Neuronal stem cell (in vitro differentiated cells): ENCODE measurements around the gene KIF25.

Source experiments
- DNase-seq: peaks from one replicate; pipeline ENCODE4 v3.0.0-alpha.2; 2013; ENCODE audit warnings: low spot score
- H2AFZ ChIP-seq: one replicate; pipeline ENCODE4 v1.6.1; 2013; ENCODE audit warnings: mild to moderate bottlenecking, low read length, inconsistent platforms
- H2AK5ac ChIP-seq: 2 replicates; pipeline ENCODE4 v1.6.1; 2013; ENCODE audit warnings: low read depth, mild to moderate bottlenecking, inconsistent platforms, low read length, moderate library complexity, mixed read lengths
- H2BK120ac ChIP-seq: 2 replicates; pipeline ENCODE4 v1.6.1; 2013; ENCODE audit warnings: low read depth, mild to moderate bottlenecking, inconsistent platforms, low read length, moderate library complexity, mixed read lengths
- H2BK12ac ChIP-seq: one replicate; pipeline ENCODE4 v1.6.1; 2013; ENCODE audit warnings: low read length, inconsistent platforms
- H2BK15ac ChIP-seq: 2 replicates; pipeline ENCODE4 v1.6.1; 2013; ENCODE audit warnings: mild to moderate bottlenecking, low read length, inconsistent platforms, mixed read lengths
- H2BK5ac ChIP-seq: one replicate; pipeline ENCODE4 v1.6.1; 2013; ENCODE audit warnings: inconsistent platforms, mild to moderate bottlenecking, low read length, moderate library complexity
- H3K14ac ChIP-seq: one replicate; pipeline ENCODE4 v1.6.1; 2013; ENCODE audit warnings: low read length, inconsistent platforms
- H3K18ac ChIP-seq: 2 replicates; pipeline ENCODE4 v1.6.1; 2013; ENCODE audit warnings: low read length, inconsistent platforms
- H3K23ac ChIP-seq: 2 replicates; pipeline ENCODE4 v1.6.1; 2013; ENCODE audit warnings: low read depth, mild to moderate bottlenecking, mixed read lengths, low read length, inconsistent platforms; ENCODE audit not compliant: poor library complexity
- H3K27ac ChIP-seq: replicated peaks from 3 replicates; pipeline ENCODE4 v1.5.1; 2013; ENCODE audit warnings: low read length, inconsistent platforms
- H3K27me3 ChIP-seq, 3 experiments: 2 replicates each; pipeline ENCODE4 v1.6.1; 2013; ENCODE audit warnings: low read length in 3 of 3, mild to moderate bottlenecking in 2 of 3, inconsistent platforms in 1 of 3, low read depth in 1 of 3, mixed read lengths in 1 of 3, moderate library complexity in 1 of 3; ENCODE audit not compliant: control insufficient read depth in 3 of 3, insufficient read depth in 3 of 3
- H3K36me3 ChIP-seq, 2 donors: replicated peaks in 1 of 2; 2 replicates each; pipeline ENCODE4 v1.6.1; 2013; ENCODE audit warnings: low read length in 2 of 2; ENCODE audit not compliant: control insufficient read depth in 2 of 2, insufficient read depth in 2 of 2
- H3K4ac ChIP-seq: 2 replicates; pipeline ENCODE4 v1.6.1; 2013; ENCODE audit warnings: inconsistent platforms, mild to moderate bottlenecking, low read length, moderate library complexity
- H3K4me1 ChIP-seq, 2 donors: 1 replicate in 1 of 2; 2 replicates in 1 of 2; pipeline ENCODE4 v1.6.1; 2013; ENCODE audit warnings: low read length in 2 of 2, low read depth in 1 of 2; ENCODE audit not compliant: control insufficient read depth in 2 of 2, insufficient read depth in 1 of 2
- H3K4me2 ChIP-seq: one replicate; pipeline ENCODE4 v1.6.1; 2013; ENCODE audit warnings: mild to moderate bottlenecking, low read length, inconsistent platforms; ENCODE audit not compliant: insufficient read depth, poor library complexity, severe bottlenecking
- H3K4me3 ChIP-seq, 2 donors: 2 replicates each; pipeline ENCODE4 v1.5.1; 2013; ENCODE audit warnings: low read length in 2 of 2, mild to moderate bottlenecking in 2 of 2, inconsistent platforms in 1 of 2, moderate library complexity in 1 of 2
- H3K79me1 ChIP-seq: one replicate; pipeline ENCODE4 v1.6.1; 2013; ENCODE audit warnings: low read depth, mild to moderate bottlenecking, inconsistent platforms, low read length, moderate library complexity
- H3K9ac ChIP-seq: one replicate; pipeline ENCODE4 v1.6.1; 2013; ENCODE audit warnings: mild to moderate bottlenecking, low read depth, low read length, inconsistent platforms; ENCODE audit not compliant: poor library complexity
- H3K9me3 ChIP-seq, 2 donors: replicated peaks in 1 of 2; 2 replicates each; pipeline versions ENCODE3 to v1.6.1; 2013; ENCODE audit warnings: low read length in 2 of 2, mild to moderate bottlenecking in 2 of 2, inconsistent platforms in 1 of 2, low read depth in 1 of 2, mixed read lengths in 1 of 2, moderate library complexity in 1 of 2; ENCODE audit not compliant: control insufficient read depth in 2 of 2, insufficient read depth in 1 of 2
- H4K8ac ChIP-seq: one replicate; pipeline ENCODE4 v1.6.1; 2013; ENCODE audit warnings: low read depth, mild to moderate bottlenecking, inconsistent platforms, low read length, moderate library complexity
- H4K91ac ChIP-seq: one replicate; pipeline ENCODE4 v1.6.1; 2013; ENCODE audit warnings: low read length, low read depth, mild to moderate bottlenecking, inconsistent platforms; ENCODE audit not compliant: poor library complexity
- WGBS, 2 donors: extraction: QIAGEN DNeasy Blood & Tissue Kit; methylation state at CpG; one replicate each; pipeline ENCODE4 v1.1.7; 2013; ENCODE audit warnings: missing lambda C conversion rate in 2 of 2, mixed read lengths in 1 of 2; ENCODE audit not compliant: insufficient read length in 2 of 2, insufficient replicate concordance in 1 of 2; ENCODE audit errors: extremely low coverage in 2 of 2; 5-methylcytosine and 5-hydroxymethylcytosine counted together

KIF25 gene

DNA sequence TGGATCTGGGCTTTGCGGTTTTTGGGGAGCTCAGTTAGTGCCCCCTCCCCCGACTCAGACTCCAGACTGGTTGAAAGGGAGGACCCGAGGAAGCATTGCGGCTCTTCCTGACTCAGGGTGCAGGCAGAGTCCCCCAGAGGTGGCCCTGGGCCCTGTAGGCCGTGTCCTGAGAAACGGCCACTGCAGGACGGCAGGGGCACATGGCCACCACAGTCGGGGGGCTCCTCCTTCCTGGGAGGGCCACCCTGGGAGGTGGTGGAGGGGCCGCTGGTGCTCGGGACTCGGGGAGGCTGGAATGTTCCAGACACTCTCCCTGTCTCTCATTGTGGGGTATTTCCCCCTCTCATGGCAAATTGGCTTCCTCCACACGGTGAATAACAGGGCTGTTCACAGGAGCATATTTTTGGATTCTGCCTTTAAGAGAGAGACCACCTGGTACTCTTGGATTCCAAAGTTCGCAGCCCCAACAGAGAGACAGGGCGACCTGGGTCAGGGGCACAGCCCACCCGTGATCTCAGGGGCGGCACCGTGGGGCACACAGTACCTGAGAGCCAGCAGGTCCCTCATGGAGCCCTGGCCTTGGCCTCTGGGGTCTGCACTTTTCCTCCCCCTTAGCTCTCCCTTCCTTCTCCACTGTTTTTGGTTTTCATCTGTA is 45.8 kb downstream of the KIF25 start:
- Histone ChIP-seq H3K36me3 (peaks cover 0 to 4% of the 10 kb centered on the region in 2 donors), H3K79me1 (no peaks in the 10 kb centered on the region), H2BK120ac (peak overlapping the region; percentile 41), H3K4me3 (no peak overlapping the region), H4K91ac (no peak overlapping the region), H2AFZ (no peak overlapping the region), H4K8ac (no peak overlapping the region), H2BK15ac (no peak overlapping the region), H3K9me3 (peaks cover 27 to 28% of the 10 kb centered on the region in 2 donors), H3K4ac (no peak overlapping the region), H3K9ac (no peak overlapping the region), H3K27ac (no peak overlapping the region), H3K27me3 (no peaks in the 10 kb centered on the region), H2BK5ac (peak overlapping the region; percentile 63), H3K4me2 (no peak overlapping the region), H2BK12ac (no peak overlapping the region), H3K14ac (peak overlapping the region; percentile 51), H3K23ac (no peak overlapping the region), H3K18ac (no peak overlapping the region), H3K4me1 (no peaks in the 10 kb centered on the region), H2AK5ac (no peak overlapping the region)
- no peak for DNase-seq
- no CpG with 5 or more reads among the region's 17 CpGs for WGBS, 2 donors

DNA sequence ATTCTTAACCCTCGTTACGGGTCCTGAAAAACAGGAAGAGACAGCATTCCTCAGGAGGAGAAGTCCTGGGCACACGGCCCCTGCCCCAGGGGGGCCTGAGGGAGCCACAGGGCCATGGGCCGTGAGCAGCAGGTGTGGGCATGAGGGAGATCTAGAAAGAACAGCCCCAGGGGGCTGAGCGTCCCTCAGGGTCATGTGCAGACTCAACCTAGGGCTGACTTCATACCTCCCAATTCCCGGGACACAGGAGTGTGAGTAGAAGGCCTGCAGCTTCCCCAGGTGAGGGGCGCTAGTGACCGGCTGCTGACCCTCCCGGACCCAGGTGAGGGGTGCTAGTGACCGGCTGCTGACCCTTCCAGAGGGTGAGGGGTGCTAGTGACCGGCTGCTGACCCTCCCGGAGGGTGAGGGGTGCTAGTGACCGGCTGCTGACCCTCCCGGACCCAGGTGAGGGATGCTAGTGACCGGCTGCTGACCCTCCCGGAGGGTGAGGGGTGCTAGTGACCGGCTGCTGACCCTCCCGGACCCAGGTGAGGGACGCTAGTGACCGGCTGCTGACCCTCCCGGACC is 46.5 kb downstream of the KIF25 start:
- no peaks in the 10 kb centered on the region for H3K27me3 ChIP-seq
- no peak overlapping the region for H3K9ac ChIP-seq
- H3K9me3 ChIP-seq: peaks cover 22 to 23% of the 10 kb centered on the region in 2 donors
- no peak overlapping the region for H3K4me3 ChIP-seq
- H3K23ac ChIP-seq: no peak overlapping the region
- no peak overlapping the region for H3K4ac ChIP-seq
- no peak overlapping the region for H3K4me2 ChIP-seq
- H3K4me1 ChIP-seq: no peaks in the 10 kb centered on the region
- H4K8ac ChIP-seq: no peak overlapping the region
- no peak overlapping the region for H3K18ac ChIP-seq
- H4K91ac ChIP-seq: no peak overlapping the region
- no peak overlapping the region for H2BK15ac ChIP-seq
- peak overlapping the region; percentile 4 for H3K14ac ChIP-seq
- H3K27ac ChIP-seq: no peak overlapping the region
- no peak overlapping the region for H2BK120ac ChIP-seq
- no peak overlapping the region for H2BK12ac ChIP-seq
- no peak overlapping the region for H2BK5ac ChIP-seq
- DNase-seq: no peak
- H3K79me1 ChIP-seq: peaks cover 1% of the 10 kb centered on the region
- H2AK5ac ChIP-seq: no peak overlapping the region
- no peak overlapping the region for H2AFZ ChIP-seq
- H3K36me3 ChIP-seq: peaks cover 0 to 2% of the 10 kb centered on the region in 2 donors
- WGBS, 2 donors: no CpG with 5 or more reads among the region's 21 CpGs

DNA sequence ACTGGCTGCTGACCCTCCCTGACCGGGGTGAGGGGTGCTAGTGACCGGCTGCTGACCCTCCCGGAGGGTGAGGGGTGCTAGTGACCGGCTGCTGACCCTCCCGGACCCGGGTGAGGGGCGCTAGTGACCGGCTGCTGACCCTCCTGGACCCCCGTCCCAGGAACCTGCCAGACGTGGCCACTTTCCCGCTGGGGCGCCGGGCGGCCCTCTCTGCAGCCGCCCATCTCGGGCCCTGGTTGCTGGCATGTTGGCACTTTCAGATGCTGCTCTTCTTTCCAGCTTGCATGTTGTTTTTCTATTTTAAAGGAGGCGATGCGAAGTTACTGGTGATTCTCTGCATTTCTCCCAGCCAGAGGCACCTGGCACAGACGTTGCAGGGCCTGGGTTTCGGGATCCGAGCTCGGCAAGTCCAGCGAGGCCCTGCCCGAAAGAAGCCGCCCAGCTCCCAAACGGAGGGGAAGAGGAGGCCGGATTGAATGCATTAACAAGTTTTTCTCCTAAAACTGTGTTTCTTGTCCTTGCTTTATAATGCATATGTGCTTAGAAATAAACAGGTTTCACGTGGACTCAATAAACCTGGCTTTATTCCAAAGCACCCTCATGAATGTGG is 47.2 kb downstream of the KIF25 start:
- no peak overlapping the region for H3K14ac ChIP-seq
- no peak overlapping the region for H4K8ac ChIP-seq
- H2AFZ ChIP-seq: no peak overlapping the region
- H3K4me3 ChIP-seq: no peak overlapping the region
- no peak overlapping the region for H2BK120ac ChIP-seq
- H3K9me3 ChIP-seq: peaks cover 16 to 19% of the 10 kb centered on the region in 2 donors
- no peak overlapping the region for H3K4me2 ChIP-seq
- WGBS, 2 donors: no CpG with 5 or more reads among the region's 28 CpGs
- no peak overlapping the region for H3K27ac ChIP-seq
- peak overlapping the region; percentile 58 for H2BK12ac ChIP-seq
- H4K91ac ChIP-seq: no peak overlapping the region
- H2BK15ac ChIP-seq: no peak overlapping the region
- H3K23ac ChIP-seq: no peak overlapping the region
- peaks cover 0 to 2% of the 10 kb centered on the region in 2 donors for H3K36me3 ChIP-seq
- no peak overlapping the region for H3K4ac ChIP-seq
- no peaks in the 10 kb centered on the region for H3K4me1 ChIP-seq
- H3K27me3 ChIP-seq: no peaks in the 10 kb centered on the region
- no peak overlapping the region for H2AK5ac ChIP-seq
- H3K18ac ChIP-seq: peak overlapping the region; percentile 92
- H3K79me1 ChIP-seq: peaks cover 1% of the 10 kb centered on the region
- no peak overlapping the region for H2BK5ac ChIP-seq
- H3K9ac ChIP-seq: no peak overlapping the region
- no peak for DNase-seq

DNA sequence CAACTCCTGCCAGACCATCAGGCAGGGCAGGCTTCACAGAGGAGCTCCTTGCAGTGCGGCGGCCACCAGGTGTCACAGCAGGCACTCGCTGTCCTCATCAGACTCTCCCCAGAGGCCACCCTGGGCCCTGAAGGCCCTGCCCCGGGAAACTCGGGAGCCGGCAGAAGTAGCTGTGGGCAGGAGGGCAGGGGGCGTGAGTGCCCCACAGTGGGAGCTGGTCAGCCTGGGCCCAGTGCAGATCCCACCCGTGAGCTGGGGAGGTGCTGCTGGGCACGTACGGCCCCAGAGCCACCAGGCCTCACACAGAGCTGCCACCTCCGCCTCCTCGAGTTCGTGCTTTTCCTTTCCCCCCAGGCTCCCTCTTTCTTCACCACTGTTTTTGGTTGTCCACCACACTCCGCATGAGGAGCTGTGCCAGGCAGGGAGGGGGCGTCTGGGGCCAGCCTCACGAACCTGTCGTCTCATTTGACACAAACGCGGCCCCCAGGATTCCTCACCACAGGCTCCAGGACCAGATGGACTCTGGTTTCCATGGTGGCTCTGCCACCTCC is 47.7 kb downstream of the KIF25 start:
- Histone ChIP-seq H3K18ac (peak overlapping the region; percentile 92), H4K8ac (no peak overlapping the region), H3K4ac (peak overlapping the region; percentile 84), H3K79me1 (peaks cover 1% of the 10 kb centered on the region), H3K36me3 (peaks cover 0 to 2% of the 10 kb centered on the region in 2 donors), H2AK5ac (peak overlapping the region; percentile 86), H3K4me3 (no peak overlapping the region), H3K14ac (peak overlapping the region; percentile 75), H2AFZ (peak overlapping the region; percentile 31), H3K27me3 (no peaks in the 10 kb centered on the region), H3K9me3 (peaks cover 11 to 15% of the 10 kb centered on the region in 2 donors), H2BK12ac (peak overlapping the region; percentile 16), H3K23ac (peak overlapping the region; percentile 85), H4K91ac (no peak overlapping the region), H2BK120ac (no peak overlapping the region), H2BK15ac (peak overlapping the region; percentile 81), H3K9ac (no peak overlapping the region), H3K4me2 (no peak overlapping the region), H3K27ac (no peak overlapping the region), H2BK5ac (no peak overlapping the region), H3K4me1 (no peaks in the 10 kb centered on the region)
- no CpG with 5 or more reads among the region's 19 CpGs for WGBS, 2 donors
- DNase-seq: no peak
